Activated gamma-delta T cell treated with Interleukin-2 at 50 U/mL for 16 hours (primary cell): ENCODE data around the gene CLSTN3.

Experiments
- DNase-seq: peaks from one replicate; pipeline ENCODE4 v3.0.0-alpha.2; 2020

The CLSTN3 gene

GRCh38 chr12:7193674-7194073 is 63.5 kb downstream of the CLSTN3 start:
- DNase-seq: no peak

DNA sequence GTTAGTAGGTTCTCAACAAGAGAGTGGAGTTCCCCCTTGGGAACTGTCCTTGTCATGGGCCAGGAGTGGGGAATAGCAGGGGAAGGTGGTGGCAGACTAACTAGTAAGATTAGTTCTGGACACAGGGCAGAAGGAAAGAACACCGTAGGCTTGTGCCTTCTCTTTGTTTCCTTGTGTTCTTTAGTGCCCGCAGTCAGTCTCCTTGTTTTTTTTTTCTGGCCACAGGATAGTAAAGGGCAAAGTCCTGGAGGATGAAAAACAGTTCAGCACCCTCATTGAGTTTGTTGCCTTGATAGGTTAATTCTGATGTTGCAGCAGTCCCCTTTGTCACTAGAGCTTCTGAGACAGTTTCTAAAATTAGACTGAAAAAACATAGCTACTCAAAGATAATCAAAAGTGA is 67.7 kb downstream of the CLSTN3 start:
- DNase-seq: no peak

DNA sequence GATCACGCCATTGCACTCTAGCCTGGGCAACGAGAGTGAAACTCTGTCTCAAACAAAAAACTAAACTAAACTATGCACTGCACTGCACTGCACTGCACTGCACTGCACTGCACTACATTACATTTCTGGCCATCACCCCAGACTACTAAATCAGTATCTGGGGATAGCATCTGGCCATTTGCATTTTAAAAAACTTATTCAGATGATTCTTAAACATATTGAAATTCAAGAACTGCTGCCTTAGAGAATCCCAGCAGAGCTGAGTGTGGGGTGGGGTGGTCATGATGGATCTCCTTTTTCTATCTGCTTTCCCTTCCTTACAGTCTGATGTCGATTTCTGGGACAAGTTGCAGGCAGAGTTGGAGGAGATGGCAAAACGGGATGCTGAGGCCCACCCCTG is 72.9 kb downstream of the CLSTN3 start:
- DNase-seq: no peak

- DNase-seq: no peak
Observed at GRCh38 chr12:7205091-7205490, 74.9 kb downstream of the CLSTN3 start.

DNA sequence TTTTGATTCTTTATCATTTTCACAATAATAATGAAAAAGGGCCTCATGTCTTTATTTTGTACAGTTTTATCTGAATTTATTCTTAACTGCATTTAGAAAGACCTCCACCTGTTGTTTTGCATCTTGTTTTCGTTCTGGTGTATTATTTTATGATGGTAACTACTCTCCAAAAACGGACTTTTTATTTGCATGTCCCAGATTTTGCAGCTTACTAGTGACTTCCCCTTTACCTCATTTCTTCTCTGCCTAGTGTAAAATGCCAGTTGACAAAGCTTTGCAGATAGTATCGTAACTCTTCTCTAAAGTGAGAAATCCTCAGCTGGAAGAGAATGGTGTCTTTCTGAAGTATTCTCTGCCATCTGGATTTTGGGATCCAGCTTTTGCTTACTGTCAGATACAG is 76.5 kb downstream of the CLSTN3 start:
- DNase-seq: no peak

- no peak for DNase-seq
Observed at GRCh38 chr12:7207866-7208625, 77.9 kb downstream of the CLSTN3 start.
